T-helper 1 cell (primary cell): ENCODE data around the gene SLC16A2.

Experiments used
- DNase-seq, 5 donors: peaks; one replicate each; pipeline ENCODE4 v3.0.0-alpha.2; 2012 to 2020

Gene SLC16A2

DNA sequence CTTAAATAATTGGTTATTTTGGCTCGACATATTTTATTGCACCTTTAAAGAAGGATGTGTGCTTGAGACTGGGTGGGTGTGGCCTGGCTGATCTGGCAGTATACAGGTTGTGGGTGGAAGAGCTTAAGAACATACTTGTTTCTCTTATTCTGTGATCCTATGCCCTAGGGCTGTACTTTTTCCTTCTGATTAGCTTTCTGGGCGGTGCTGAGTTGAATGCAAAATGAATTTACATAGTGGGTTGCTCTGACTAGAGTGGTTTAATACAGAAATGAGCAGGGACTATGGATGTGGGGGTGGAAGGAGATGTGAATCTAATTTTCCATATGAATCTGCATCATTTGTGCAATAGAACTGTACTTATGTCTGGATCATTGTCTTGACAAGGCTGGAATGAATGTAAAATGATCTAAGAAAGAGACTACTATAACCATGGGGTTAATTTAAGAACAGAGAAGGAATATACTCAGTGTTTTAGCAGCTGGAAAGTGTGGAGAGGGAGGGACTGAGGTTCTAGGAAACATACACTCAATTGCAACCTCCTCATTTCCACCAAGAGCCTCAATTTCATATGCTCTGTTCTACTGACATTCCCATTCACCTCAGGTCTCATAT is 119.4 kb downstream of the SLC16A2 start:
- DNase-seq, result no peak

DNA sequence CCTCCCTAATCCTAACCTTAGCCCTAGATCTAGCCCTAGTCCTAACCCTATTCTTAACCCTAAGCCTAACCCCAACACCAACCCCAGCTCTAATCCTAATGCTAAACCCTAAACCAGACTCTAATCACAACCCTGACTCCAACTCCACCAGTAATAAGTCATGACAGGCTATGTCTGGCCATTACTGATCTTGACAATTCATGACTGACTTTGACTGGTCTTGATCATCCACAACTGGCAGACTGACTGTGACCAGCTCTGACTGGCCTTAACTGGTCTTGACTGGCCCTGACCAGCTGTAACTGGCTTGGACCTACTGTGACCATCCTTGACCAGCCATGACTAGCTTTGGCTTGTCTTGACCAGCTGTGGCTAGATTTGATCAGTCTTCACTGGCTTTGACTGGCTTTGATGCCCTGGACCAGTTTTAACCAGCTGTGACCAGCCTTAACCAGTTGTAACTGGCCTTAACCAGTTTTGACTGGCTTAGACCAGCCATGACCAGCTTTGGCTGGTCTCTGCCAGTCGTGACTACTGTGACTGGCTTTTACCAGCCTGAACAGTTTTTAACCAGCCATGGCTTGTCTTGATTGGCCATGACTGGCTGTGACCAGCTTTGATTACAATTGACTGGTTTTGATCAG is 124.7 kb downstream of the SLC16A2 start:
- no peak for DNase-seq

DNA sequence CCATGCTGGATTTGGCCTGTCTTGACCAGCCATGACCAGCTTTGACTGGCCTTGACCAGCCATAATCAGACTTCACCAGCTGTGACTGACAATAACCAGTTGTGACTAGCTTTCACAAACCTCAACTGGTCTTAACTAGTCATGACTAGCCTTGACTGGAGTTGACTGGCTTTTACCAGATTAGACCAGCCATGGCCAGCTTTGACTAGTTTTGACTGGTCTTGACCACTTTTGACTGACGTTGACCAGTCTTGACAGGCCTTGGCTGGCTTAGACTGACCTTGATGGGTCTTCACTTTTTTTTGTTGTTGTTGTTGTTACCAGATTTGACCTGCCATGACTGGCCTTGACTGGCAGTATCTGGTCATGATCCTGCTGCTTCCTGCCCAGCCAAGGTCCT is 125.7 kb downstream of the SLC16A2 start:
- no peak for DNase-seq

DNA sequence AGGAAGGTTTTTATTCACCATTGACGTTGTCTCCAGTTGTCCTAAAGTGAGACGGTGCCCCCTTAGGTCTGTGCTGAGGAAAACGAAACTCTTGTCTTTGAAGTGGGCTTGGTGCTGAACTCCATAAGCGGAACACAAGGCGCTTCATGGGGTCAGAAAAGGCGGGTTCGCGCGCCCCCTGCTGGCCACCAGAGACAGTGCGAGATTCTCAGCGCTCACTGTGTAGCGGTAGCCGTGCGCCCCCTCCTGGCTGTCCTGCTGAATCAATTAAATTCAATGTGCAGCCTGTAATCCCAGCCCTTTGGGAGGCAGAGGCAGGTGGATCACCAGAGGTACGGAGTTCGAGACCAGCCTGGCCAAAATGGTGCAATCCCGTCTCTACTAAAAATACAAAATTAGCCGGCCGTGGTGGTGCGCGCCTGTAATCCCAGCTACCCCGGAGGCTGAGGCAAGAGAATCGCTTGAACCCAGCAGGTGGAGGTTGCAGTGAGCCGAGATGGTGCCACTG is 129.1 kb downstream of the SLC16A2 start:
- peak; percentile 63 to 78 (median 74) for DNase-seq

DNA sequence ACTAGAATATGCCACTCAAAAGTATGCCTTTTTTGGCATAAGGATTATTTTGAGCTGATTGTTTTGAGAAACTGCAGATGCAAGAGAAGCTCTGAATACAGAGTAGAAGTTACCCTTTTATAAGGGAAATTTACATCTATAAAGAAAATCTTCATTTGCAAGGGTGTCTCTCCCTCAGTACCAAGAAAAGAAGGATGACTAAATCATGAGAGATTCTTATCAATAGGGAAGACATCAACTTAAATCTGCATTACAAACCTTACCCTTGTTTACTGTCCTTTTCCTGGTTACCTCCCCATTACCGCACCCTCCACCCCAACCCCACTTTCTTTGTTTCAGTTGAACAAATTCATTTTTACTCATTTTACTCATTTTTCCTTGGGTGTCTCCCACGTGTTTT is 130.6 kb downstream of the SLC16A2 start:
- no peak for DNase-seq

DNA sequence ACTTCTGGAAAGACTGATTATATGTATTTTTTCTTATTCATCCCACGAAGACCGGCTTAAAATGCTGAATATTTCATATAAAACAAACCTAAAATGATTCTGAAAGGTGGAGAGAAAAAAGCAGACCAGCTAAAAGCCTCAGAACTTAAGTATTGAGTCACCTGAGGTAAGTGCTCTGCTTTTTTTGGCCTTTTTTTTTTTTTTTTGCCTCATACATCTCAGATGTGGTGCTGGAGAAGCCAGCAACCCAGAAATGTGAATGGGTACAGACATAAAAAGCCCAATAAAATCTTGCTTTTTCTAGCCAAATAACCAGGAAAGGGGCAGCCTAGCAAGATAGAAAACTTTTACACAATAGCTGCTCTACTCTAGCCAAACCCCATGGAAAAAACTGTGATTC is 136.1 kb downstream of the SLC16A2 start:
- no peak for DNase-seq

DNA sequence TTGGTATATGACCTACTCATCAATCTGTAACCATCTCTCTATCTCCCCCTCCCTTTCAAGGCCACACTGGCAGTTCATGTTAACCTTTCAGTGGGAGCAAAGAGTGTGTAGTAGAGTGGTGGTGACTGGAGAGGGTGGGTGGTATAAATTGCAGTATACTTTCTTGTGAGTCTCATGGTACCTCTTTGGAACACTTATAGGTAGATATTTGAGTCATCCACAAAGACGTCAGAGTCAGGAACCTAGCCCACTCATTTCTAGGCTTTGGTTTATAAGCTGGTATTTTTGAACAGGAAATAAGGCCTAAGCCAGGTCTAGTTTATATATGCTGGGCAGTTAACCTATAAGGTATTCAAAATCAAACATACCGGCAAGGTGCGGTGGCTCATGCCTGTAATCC is 156.8 kb downstream of the SLC16A2 start:
- DNase-seq, result peak in 1 of 5 donors; percentile 29

DNA sequence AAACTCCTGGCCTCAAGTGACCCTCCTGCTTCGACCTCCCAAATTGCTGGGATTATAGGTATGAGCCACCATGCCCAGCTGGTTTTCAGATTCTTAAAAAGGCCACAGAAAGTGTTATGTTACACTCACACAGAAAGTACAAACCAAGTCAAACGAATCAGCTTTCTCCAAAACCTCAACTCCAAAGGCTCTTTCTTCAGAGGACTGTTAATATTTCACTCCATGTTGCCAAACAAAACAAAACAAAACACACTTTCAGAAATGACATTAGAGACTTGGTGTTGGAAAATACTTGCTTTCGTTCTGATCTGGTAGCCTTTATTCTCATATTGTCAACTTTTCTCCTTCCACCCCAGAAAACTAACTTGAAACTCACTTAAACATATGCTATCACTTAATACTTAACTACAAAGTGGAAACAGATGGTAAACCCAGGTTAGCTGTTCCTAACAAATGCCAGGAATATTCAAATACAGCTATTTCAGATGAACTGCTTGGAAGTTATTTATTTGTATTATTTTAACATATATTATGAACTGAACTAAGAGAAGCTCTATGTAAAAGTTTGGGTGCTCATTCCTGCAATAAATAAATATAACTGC is 158.4 kb downstream of the SLC16A2 start:
- no peak for DNase-seq
